HG03064 (cell line): ENCODE data around the gene S100A3.
"Not testable (repeated sequence)": the region's sequence is repeated elsewhere in the genome, so short reads cannot be mapped to it uniquely, and the experiment has no call there.

ENCODE experiments used
- ATAC-seq: cut with Tn5 transposase; IDR thresholded peaks from one replicate; pipeline ENCODE4 v1.9.1; 2021; ENCODE audit warnings: low read depth; ENCODE audit not compliant: unreplicated experiment

Gene S100A3

GRCh38 chr1:153548722-153549688 lies at the start of gene S100A3:
S100A3 (minus strand) TSS chr1:153549258; CDS start chr1:153548485, 773 bp downstream.
- ATAC-seq, result no peak

- ATAC-seq, result peak; percentile 99
Observed at GRCh38 chr1:153598309-153599172, 49.5 kb upstream of the S100A3 start.

- ATAC-seq, result no peak
Observed at GRCh38 chr1:153597206-153597605, 48.1 kb upstream of the S100A3 start.

- no peak for ATAC-seq
Observed at GRCh38 chr1:153592748-153593147, 43.7 kb upstream of the S100A3 start.

- ATAC-seq, result no peak
Observed at GRCh38 chr1:153588482-153588881, 39.4 kb upstream of the S100A3 start.

GRCh38 chr1:153588033-153588432 lies 39.0 kb upstream of the S100A3 start:
- not testable (repeated sequence) for ATAC-seq

- ATAC-seq, result no peak
Observed at GRCh38 chr1:153587314-153587713, 38.3 kb upstream of the S100A3 start.

GRCh38 chr1:153586347-153586746 lies 37.3 kb upstream of the S100A3 start:
- ATAC-seq, result no peak

GRCh38 chr1:153585006-153585405 lies 35.9 kb upstream of the S100A3 start:
- ATAC-seq, result no peak

- no peak for ATAC-seq
Observed at GRCh38 chr1:153583976-153584375, 34.9 kb upstream of the S100A3 start.

GRCh38 chr1:153583514-153583913 lies 34.5 kb upstream of the S100A3 start:
- not testable (repeated sequence) for ATAC-seq

- ATAC-seq, result not testable (repeated sequence)
Observed at GRCh38 chr1:153582836-153583235, 33.8 kb upstream of the S100A3 start.

GRCh38 chr1:153578936-153579335 lies 29.9 kb upstream of the S100A3 start:
- no peak for ATAC-seq

- no peak for ATAC-seq
Observed at GRCh38 chr1:153578490-153578889, 29.4 kb upstream of the S100A3 start.

- no peak for ATAC-seq
Observed at GRCh38 chr1:153577624-153578051, 28.6 kb upstream of the S100A3 start.

- ATAC-seq, result no peak
Observed at GRCh38 chr1:153577138-153577537, 28.1 kb upstream of the S100A3 start.

- ATAC-seq, result not testable (repeated sequence)
Observed at GRCh38 chr1:153575497-153575896, 26.4 kb upstream of the S100A3 start.

- not testable (repeated sequence) for ATAC-seq
Observed at GRCh38 chr1:153575081-153575491, 26.0 kb upstream of the S100A3 start.

- ATAC-seq, result no peak
Observed at GRCh38 chr1:153573351-153573750, 24.3 kb upstream of the S100A3 start.

GRCh38 chr1:153572569-153573015 lies 23.5 kb upstream of the S100A3 start:
- ATAC-seq, result no peak

GRCh38 chr1:153571706-153572105 lies 22.6 kb upstream of the S100A3 start:
- ATAC-seq, result no peak
